NCI-H1436 (cell line): ENCODE results near the gene DYRK2.
"Not testable (repeated sequence)": the region's sequence is repeated elsewhere in the genome, so short reads cannot be mapped to it uniquely, and the experiment has no call there.

ENCODE experiments used
- DNase-seq: peaks from one replicate; lab custom pipeline; 2025; lab: John Stamatoyannopoulos, UW

The DYRK2 gene

DNA sequence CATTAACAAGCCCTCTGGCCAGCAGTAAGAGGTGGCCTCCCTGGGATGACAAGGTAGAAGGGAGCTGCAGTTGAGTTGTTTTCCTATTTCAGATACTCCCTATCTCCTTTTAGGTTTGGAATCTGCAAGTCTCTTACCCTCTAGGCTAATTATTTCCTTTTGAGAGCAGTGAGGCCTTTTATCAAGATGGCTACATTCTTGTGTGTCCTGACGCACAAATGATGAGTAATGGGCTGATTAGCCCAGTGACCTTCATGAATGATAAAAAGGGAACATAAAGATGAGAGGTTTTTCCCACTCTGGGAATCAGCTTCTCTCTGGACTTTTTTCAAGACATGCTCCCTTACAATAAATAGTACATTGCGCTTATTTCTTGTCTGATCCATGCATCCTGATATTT, 22.9 kb downstream of the DYRK2 start:
- no peak for DNase-seq

GRCh38 chr12:67671892-67672291, 23.3 kb downstream of the DYRK2 start:
- no peak for DNase-seq

DNA sequence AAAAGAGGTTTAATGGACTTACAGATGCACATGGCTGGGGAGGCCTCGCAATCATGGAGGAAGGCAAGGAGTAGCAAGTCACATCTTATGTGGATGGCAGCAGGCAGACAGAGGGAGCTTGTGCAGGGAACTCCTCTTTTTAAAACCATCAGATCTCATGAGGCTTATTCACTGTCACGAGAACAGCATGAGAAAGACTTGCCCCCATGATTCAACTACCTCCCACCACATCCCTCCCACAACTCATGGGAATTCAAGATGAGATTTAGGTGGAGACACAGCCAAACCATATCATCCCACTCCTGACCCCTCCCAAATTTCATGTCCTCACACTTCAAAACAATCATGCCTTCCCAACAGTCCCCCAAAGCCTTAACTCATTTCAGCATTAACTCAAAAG, 24.0 kb downstream of the DYRK2 start:
- DNase-seq = not testable (repeated sequence)

DNA sequence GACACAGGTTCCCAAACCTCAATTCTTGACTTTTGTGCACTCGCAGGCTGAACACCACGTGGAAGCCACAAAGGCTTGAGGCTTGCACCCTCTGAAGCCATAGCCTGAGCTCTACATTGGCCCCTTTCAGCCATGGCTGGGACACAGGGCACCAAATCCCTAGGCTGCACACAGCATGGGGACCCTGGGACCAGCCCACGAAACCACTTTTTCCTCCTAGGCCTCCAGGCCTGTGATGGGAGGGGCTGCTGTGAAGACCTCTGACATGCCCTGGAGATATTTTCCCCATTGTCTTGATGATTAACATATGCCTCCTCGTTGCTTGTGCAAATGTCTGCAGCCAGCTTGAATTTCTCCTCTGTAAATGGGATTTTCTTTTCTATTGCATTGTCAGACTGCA, 25.0 kb downstream of the DYRK2 start:
- DNase-seq = not testable (repeated sequence)

GRCh38 chr12:67674417-67674816, 25.9 kb downstream of the DYRK2 start:
- no peak for DNase-seq

DNA sequence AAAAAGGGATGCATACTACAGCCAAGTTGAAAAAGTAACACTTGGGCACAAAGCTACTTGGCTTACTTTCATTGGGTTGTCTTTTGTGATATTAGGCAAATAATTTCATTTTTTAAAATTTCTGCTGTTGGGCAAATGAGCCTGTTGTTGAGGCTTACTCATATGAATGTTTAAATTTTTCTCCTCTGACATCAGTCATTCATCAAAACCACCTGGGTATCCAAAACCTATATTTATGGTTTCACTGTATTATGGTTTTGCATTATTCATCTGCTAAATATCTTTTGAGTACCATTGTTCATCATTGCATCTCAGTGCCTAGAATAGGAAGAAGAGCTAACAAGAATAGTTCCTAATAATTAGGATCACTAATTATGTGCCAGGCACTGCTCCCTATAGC, 28.1 kb downstream of the DYRK2 start:
- DNase-seq = no peak

GRCh38 chr12:67677166-67677565, 28.6 kb downstream of the DYRK2 start:
- DNase-seq = no peak

DNA sequence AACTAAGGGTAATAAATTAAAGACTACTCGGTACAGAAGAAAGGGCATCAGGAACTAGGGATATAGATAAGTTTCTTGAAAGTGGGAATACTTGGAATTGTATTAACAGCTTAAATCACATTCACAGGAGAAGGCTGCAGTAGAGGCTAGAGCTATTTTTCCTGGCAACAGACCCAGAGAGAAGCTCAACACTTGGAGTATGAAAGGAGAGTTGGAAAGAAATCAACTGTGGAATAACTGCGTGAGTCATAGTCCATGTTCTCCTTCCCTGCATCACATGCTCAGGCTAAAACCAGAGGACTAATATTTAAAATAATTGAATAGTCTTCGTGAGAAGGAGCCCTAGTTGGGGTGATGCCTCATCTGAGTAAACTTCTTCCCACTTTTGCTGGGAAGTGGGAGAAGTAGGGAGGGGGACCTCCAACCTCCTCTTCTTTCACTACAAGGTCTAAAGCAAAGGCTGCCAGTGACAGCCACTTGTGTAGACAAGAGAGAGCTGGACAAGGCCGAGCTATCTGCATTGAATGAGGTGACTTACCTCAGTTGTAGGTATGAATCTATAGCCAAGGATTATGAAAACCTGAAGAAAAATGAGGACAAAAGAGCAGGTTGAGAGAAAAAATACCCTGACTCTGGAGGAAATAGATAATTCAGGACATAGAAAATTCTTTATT, 32.7 kb downstream of the DYRK2 start:
- DNase-seq = no peak

- DNase-seq = no peak
Measured at GRCh38 chr12:67681941-67682620, 33.5 kb downstream of the DYRK2 start.

- DNase-seq = no peak
Measured at GRCh38 chr12:67689385-67689784, 40.8 kb downstream of the DYRK2 start.

GRCh38 chr12:67690656-67691055, 42.1 kb downstream of the DYRK2 start:
- DNase-seq = no peak

DNA sequence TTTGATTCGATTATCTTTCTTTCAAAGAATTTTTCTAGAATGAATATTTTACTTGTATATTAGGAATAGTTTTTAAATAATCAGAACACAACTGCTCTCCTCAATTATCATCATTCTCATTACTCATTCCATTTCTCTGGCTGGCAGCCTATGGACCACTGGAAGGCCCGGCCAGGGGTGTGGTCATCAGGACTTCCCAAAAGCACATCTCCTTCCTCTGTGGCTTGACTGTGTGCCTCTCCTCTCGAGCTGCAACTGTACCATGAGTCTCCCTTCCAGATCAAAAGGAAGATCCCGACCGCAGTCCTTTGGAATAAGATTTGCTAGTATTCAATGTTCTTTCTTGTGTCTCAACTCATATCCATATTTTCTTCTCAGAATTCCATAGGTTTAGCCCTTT, 42.7 kb downstream of the DYRK2 start:
- no peak for DNase-seq

DNA sequence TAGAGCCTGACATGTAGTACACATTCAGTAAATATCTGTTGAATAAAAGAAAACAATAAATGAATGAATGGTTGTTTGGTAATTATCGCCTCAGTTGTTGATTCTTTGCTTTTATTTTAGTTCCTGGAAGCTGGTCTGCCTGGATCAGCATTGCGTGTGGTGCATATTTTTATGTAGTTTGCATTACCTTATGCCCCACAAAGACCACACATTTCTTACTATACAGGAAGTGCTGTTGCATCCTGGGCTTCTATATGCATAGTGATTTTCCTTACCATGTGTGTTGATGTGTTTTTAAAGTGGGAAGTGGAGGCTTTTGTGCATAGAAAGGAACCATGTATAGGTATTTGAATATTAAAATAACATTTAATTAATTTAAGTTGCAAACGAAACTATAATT, 43.6 kb downstream of the DYRK2 start:
- DNase-seq = no peak

DNA sequence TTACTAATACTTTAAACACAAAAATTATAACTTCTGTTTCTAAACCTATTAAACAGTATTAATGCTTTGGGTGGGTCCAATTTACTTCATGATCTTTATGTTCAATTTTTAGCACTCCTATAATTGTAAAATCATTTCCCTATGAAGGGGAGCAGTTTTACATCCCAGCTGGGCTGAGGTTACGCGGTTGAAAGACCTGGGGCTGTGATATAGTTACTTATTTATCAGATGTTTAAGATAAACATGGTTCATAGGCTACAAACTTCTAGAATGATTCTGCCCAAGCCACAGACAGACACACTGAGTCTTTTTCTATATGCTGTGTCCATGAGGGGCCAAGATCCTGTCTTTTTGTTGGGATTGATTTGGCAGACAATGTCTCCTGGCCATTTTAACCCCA, 44.4 kb downstream of the DYRK2 start:
- no peak for DNase-seq

DNA sequence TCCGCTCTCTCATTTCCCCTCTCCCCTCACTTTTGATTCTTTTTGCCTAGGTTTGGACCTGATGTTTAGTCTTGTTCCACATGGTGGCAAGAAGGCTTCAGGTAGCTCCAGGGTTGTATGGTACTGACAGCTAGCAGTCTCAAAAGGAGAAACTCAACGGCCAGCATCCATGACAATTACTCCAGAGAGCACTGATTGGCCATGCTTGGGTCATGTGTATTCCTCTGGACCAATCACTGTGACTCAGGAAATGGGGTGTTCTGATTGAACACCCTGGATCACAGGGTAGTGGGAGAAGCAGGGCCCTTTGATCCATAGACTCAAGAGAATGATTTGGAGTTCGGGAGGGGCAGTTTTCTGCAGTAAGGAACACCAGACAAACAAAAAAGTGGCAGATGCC, 45.3 kb downstream of the DYRK2 start:
- DNase-seq = no peak

DNA sequence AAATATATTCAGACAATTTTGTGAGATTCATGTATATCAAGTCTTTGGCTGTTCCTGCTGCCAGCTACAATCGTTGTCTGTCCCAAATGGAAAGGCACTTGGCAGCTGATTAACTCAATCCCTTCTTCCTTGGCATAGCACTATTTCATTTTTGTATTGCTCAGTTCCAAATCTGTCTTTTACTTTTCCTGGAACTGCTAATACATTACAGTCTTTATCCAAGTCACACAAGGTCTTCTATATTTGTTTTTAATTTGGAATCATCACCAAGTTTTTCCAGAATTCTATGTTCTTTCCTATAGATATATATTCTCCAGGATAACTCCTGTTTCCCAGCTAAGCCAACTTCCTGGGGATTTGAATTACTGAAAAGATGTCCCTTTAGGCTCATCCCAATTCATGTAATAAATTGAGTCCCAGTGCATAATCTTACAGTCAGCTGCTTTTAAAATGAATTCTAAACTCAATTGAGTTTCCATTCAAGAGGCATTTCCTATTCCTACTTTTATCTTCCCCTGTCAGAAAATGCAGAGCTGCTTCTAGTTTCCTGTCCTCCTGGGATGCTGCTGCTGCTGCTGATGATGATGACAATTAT, 45.9 kb downstream of the DYRK2 start:
- DNase-seq = no peak

DNA sequence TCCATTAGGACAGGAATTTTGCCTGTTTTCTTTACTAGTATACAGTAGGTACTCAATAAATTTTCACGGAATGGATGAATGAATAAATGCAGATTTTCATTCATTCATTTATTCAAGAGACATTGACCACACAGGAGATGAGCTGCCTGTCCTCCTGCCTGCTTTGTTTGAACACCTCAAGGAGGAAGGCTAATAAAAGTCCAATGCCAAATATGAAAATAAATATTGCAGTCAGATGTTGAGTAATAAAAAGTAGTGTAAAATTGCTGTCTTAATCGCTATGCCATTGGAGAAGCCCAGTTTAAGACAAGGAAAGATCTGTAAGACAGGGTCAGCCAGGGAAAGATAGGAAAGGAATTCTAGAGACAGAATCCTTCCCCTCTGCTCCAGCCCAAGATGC, 47.4 kb downstream of the DYRK2 start:
- DNase-seq = no peak

- DNase-seq = no peak
Measured at GRCh38 chr12:67697443-67697842, 48.9 kb downstream of the DYRK2 start.

- DNase-seq = no peak
Measured at GRCh38 chr12:67697967-67698366, 49.4 kb downstream of the DYRK2 start.

GRCh38 chr12:67698672-67699581, 50.4 kb downstream of the DYRK2 start:
- DNase-seq = no peak

DNA sequence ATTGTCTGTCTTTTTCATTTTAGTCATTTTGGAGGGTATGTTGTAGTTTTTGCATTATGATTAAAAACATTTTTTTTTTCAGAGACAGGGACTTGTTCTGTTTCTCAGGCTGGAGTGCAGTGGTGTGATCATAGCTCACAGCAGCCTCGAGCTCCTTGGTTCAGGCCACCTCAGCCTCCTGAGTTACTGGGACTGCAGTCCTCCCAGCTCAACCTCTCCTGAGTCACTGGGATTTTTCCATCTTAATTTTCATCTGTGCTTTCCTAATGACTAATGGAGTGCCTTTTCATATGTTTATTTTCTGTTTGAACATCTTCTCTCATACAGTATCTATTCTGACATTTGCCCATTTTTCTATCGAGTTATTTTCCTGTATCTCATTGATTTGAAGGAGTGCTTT, 52.6 kb downstream of the DYRK2 start:
- DNase-seq = no peak

DNA sequence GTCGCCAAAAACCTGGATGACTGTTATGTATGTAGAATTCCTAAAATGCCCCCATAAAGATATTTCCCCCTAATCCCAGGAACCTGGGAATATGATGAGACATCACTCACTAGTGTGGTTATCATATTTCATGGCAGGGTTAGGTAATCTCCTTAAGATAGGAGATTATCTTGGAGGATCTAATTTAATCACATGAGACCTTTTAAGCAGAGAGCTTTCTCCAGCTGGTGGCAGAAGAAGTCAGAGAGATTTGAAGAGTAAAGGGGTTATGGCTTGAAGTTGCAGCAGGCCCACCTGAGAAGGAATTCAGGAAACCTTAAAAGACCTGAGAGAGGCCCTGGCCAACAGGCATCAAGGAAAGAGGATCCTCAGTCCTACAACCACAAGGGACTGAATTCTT, 53.6 kb downstream of the DYRK2 start:
- DNase-seq = no peak

DNA sequence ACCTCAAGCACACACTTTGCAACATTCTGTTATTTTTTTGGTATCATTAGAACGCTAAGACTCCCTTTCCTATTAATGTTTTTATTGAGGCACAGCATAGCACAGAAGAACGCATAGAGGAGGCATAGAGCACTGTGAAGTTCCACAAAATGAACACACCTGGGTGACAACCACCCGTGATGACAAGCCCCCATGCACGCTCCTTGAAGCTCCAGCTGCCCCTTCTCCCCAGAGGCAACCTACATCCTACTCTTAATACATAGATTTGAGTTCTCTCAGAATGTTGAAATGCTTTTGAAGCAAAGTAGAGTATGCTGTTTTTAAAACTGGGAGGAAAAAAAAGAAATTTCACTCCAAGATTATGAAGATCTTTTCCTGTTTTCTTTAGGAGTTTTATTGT, 55.5 kb downstream of the DYRK2 start:
- DNase-seq = no peak
